Activated CD4-positive, alpha-beta memory T cell treated with anti-CD3 and anti-CD28 coated beads, Interleukin-2, amount 10 ng/mL, durations not matched to agents 7 days and 5 days (primary cell): Measurements from ENCODE around the gene CC2D1A. TPM values are rescaled to one million over a fixed set of nuclear protein-coding genes. Genes with fewer than 3 reads are reported as not detected.
"Not testable (repeated sequence)": the region's sequence is repeated elsewhere in the genome, so short reads cannot be mapped to it uniquely, and the experiment has no call there.

Source experiments
- CTCF ChIA-PET: fragments of 350-600 bp; sonication (Branson Sonifier 250); formaldehyde crosslinking; loops from one replicate; lab custom pipeline; 2021; ENCODE audit warnings: antibody characterized with exemption, inconsistent platforms; lab: Charles Lee
- POLR2A ChIA-PET: fragments of 350-600 bp; sonication (Branson Sonifier 250); formaldehyde crosslinking; loops from one replicate; lab custom pipeline; 2021; ENCODE audit warnings: antibody characterized with exemption; lab: Charles Lee
- DNase-seq: peaks from one replicate; pipeline ENCODE4 v3.0.0-alpha.2; 2020
- H3K27ac Mint-ChIP-seq: one replicate; pipeline ENCODE4 v1.8.0; 2021; ENCODE audit warnings: mild to moderate bottlenecking, mixed read lengths
- H3K27me3 Mint-ChIP-seq: one replicate; pipeline ENCODE4 v1.8.0; 2021; ENCODE audit warnings: mixed read lengths
- H3K36me3 Mint-ChIP-seq: one replicate; pipeline ENCODE4 v1.8.0; 2021; ENCODE audit warnings: low read depth, mixed read lengths
- H3K4me1 Mint-ChIP-seq: one replicate; pipeline ENCODE4 v1.8.0; 2021; ENCODE audit warnings: mixed read lengths
- H3K4me3 Mint-ChIP-seq: one replicate; pipeline ENCODE4 v1.8.0; 2021; ENCODE audit warnings: mild to moderate bottlenecking, mixed read lengths
- H3K9me3 Mint-ChIP-seq: one replicate; pipeline ENCODE4 v1.8.0; 2021; ENCODE audit warnings: mixed read lengths
- total RNA-seq, 2 experiments: library from RNA; stranded (reverse); gene quantifications; one replicate each; pipeline ENCODE4 v1.2.3, GENCODE V29; 2021

Gene CC2D1A
- total RNA-seq, 2 experiments from 2014 or later = 30.6 to 32.7 TPM

DNA sequence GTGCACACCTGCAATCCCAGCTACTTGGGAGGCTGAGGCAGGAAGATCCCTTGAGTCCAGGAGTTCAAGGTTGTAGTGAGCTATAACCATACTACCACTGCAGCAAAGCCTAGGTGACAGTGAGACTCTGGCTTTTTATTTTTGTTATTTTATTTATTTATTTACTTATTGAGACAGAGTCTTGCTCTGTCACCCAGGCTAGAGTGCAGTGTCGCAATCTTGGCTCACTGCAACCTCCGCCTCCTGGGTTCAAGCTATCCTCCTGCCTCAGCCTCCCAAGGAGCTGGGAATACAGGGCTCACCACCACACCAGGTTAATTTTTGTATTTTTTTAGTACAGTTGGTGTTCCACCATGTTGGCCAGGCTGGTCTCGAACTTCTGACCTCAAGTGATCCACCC, 67.5 kb downstream of the CC2D1A start:
- peaks cover 13% of the 10 kb centered on the region for H3K36me3 Mint-ChIP-seq
- H3K27me3 Mint-ChIP-seq = not testable (repeated sequence)

GRCh38 chr19:13974073-13974472, 68.1 kb downstream of the CC2D1A start:
- ChIA-PET POLR2A (interaction anchor here (1.3 kb wide), 1 partner anchor 22 kb away, joined by 3 read pairs; the partner anchor contains the start of gene DCAF15), CTCF (no interaction called here)
- Mint-ChIP-seq H3K9me3 (no peaks in the 10 kb centered on the region), H3K36me3 (peaks cover 8% of the 10 kb centered on the region), H3K27me3 (no peaks in the 10 kb centered on the region), H3K4me1 (peaks cover 6% of the 10 kb centered on the region), H3K27ac (no peak overlapping the region), H3K4me3 (no peak overlapping the region)
- DNase-seq = peak; percentile 28

More for the DNA sequence above, 67.5 kb downstream of the CC2D1A start:
- not testable (repeated sequence) for H3K4me1 Mint-ChIP-seq, H3K27ac Mint-ChIP-seq, H3K4me3 Mint-ChIP-seq, H3K9me3 Mint-ChIP-seq, DNase-seq
- ChIA-PET CTCF (interaction anchor here (0.7 kb wide), 1 partner anchor 503 kb away, joined by 3 read pairs; no protein-coding TSS in a partner anchor), POLR2A (interaction anchor here (1.3 kb wide), 1 partner anchor 22 kb away, joined by 3 read pairs; the partner anchor contains the start of gene DCAF15)

GRCh38 chr19:13975870-13976269, 69.9 kb downstream of the CC2D1A start:
- Mint-ChIP-seq H3K4me1 (peaks cover 13% of the 10 kb centered on the region), H3K4me3 (no peak overlapping the region), H3K27me3 (no peaks in the 10 kb centered on the region), H3K9me3 (no peaks in the 10 kb centered on the region), H3K27ac (no peak overlapping the region), H3K36me3 (peaks cover 7% of the 10 kb centered on the region)
- POLR2A ChIA-PET = no interaction called here
- no peak for DNase-seq
- CTCF ChIA-PET = no interaction called here

- H3K9me3 Mint-ChIP-seq = no peaks in the 10 kb centered on the region
- peaks cover 19% of the 10 kb centered on the region for H3K4me1 Mint-ChIP-seq
- H3K4me3 Mint-ChIP-seq = no peak overlapping the region
- H3K27ac Mint-ChIP-seq = no peak overlapping the region
- ChIA-PET CTCF (interaction anchor here (0.6 kb wide), 1 partner anchor 65 kb away, joined by 3 read pairs; no protein-coding TSS in a partner anchor), POLR2A (no interaction called here)
- DNase-seq = no peak
- H3K36me3 Mint-ChIP-seq = peaks cover 7% of the 10 kb centered on the region
- no peaks in the 10 kb centered on the region for H3K27me3 Mint-ChIP-seq
Observed at GRCh38 chr19:13976446-13976845, 70.4 kb downstream of the CC2D1A start.

DNA sequence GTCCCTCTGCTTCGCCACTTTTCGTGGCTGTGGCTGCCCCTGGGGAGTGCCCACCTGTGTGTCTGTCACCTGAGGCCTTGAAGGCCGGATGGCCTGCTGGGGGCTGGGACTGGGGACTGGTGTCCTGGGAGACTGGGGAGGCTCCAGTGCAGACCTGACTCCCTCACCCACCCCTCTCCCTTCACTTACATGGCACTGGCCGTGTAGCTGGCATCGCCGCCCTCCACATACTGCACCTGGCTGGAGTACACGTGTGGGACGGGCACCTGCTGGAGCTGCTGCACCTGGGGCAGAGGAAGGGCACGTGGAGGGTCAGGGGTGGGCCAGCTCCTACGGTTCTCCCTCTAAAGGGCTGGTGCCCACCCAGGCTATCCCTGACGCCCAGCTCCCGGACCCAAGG, 71.8 kb downstream of the CC2D1A start:
- no peaks in the 10 kb centered on the region for H3K9me3 Mint-ChIP-seq
- ChIA-PET POLR2A (interaction anchor here (0.5 to 1.5 kb wide), 4 partner anchors 8 to 54 kb away, joined by 3 to 4 read pairs (median 4); no protein-coding TSS in a partner anchor), CTCF (no interaction called here)
- no peak overlapping the region for H3K4me3 Mint-ChIP-seq
- no peak for DNase-seq
- H3K27ac Mint-ChIP-seq = no peak overlapping the region
- peaks cover 9% of the 10 kb centered on the region for H3K36me3 Mint-ChIP-seq
- H3K27me3 Mint-ChIP-seq = no peaks in the 10 kb centered on the region
- H3K4me1 Mint-ChIP-seq = peaks cover 30% of the 10 kb centered on the region

DNA sequence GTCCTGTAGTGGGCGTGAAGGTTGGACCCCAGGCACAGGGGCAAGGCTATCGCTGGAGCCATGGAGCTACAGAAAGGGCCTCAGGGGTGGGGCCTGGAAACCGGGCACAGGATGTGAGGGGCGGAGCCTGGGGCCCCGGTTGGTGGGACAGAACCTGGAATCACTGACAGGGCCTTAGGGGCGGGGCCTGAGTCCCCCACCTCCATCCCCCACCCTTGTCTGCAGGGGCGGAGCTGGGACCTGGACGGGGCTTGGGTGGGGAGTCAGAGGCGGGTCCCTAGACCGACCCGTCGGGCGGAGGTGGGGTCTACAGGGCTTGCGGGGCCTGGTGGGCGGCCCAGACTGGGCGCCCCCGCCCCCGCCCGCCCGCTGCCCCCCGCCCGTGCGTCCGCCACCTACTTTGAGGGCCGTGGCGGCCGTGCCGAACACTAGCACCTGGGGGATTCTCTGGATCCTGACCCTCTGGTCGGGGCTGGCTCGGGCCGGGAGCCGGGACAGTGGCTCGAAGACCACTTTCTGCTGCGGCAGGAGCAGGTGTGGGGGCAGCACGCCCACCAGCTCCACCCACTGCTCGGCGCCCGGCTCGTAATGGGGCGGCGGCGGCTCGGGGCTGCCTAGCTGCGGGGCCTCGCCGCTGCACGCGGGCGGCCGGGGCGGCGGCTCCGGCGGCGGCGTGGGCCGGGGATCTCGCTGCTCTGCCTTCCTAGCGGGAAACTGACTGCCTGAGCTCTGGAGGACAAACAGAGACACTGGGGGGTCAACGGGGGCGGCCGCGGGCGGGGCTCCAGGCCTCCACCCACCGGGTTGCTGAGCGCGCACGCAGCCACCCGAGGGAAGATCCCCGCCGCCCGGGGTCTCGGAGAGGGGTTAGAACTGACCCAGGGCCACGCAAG, 72.6 kb downstream of the CC2D1A start:
- DNase-seq = no peak
- Mint-ChIP-seq H3K27me3 (no peaks in the 10 kb centered on the region), H3K4me1 (peaks cover 36% of the 10 kb centered on the region), H3K36me3 (peaks cover 10% of the 10 kb centered on the region), H3K9me3 (no peaks in the 10 kb centered on the region), H3K4me3 (no peak overlapping the region), H3K27ac (no peak overlapping the region)
- ChIA-PET CTCF (no interaction called here), POLR2A (interaction anchor here (1.2 to 1.5 kb wide), 3 partner anchors 7 to 54 kb away, joined by 3 to 4 read pairs (median 4); no protein-coding TSS in a partner anchor)

GRCh38 chr19:13979244-13979615, 73.2 kb downstream of the CC2D1A start:
- Mint-ChIP-seq H3K4me3 (no peak overlapping the region), H3K9me3 (no peaks in the 10 kb centered on the region), H3K36me3 (peaks cover 6% of the 10 kb centered on the region), H3K4me1 (peaks cover 35% of the 10 kb centered on the region), H3K27me3 (no peaks in the 10 kb centered on the region), H3K27ac (no peak overlapping the region)
- DNase-seq = no peak
- POLR2A ChIA-PET = no interaction called here
- CTCF ChIA-PET = no interaction called here

DNA sequence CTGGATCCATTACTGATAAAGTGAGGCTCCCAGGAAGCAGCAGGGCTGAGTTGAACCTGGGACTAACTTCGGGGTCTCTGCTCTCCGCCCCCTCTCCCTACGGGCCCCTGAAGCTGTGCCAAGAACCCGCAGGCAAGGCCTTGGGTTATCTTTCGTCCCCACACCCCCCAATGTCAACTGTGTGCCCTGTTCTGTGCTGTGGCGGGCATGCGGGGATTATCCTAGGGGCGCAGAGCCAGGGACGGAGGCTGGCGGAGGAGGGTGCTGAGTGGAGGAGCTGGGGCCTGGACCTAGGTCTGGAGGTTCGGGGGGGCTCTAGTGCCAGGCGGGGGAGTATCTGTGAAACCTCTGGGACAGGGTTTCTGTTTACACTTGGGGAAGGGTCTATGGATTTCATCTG, 73.7 kb downstream of the CC2D1A start:
- no peak overlapping the region for H3K27ac Mint-ChIP-seq
- H3K9me3 Mint-ChIP-seq = no peaks in the 10 kb centered on the region
- H3K36me3 Mint-ChIP-seq = peaks cover 4% of the 10 kb centered on the region
- H3K27me3 Mint-ChIP-seq = no peaks in the 10 kb centered on the region
- H3K4me3 Mint-ChIP-seq = no peak overlapping the region
- no peak for DNase-seq
- H3K4me1 Mint-ChIP-seq = peaks cover 35% of the 10 kb centered on the region
- POLR2A ChIA-PET = no interaction called here
- CTCF ChIA-PET = no interaction called here

GRCh38 chr19:13980340-13980739, 74.3 kb downstream of the CC2D1A start:
- no peak for DNase-seq
- Mint-ChIP-seq H3K27ac (no peak overlapping the region), H3K4me3 (no peak overlapping the region), H3K36me3 (peaks cover 4% of the 10 kb centered on the region), H3K27me3 (no peaks in the 10 kb centered on the region), H3K9me3 (no peaks in the 10 kb centered on the region), H3K4me1 (peaks cover 40% of the 10 kb centered on the region)
- POLR2A ChIA-PET = no interaction called here
- CTCF ChIA-PET = no interaction called here

Other genes with a start within 250 kb of the CC2D1A start
- gene MRI1, start 141.7 kb upstream of the CC2D1A start, total RNA-seq = 10 to 100 TPM; 22.4 to 22.7 TPM
- gene C19orf53, start 131.7 kb upstream of the CC2D1A start, total RNA-seq = 10 to 100 TPM; 79.4 to 83.7 TPM
- gene ZSWIM4, start 110.8 kb upstream of the CC2D1A start, total RNA-seq = 10 to 100 TPM; 10.1 to 10.4 TPM
- under 1 TPM; 0.65 to 0.95 TPM for gene NANOS3, start 29.1 kb upstream of the CC2D1A start, total RNA-seq
- gene BRME1, start 84 bp upstream of the CC2D1A start, total RNA-seq = 1 to 10 TPM; 3.8 to 4.4 TPM
- under 1 TPM; 0.35 to 0.48 TPM for gene PODNL1, start 32.2 kb downstream of the CC2D1A start, total RNA-seq
- gene DCAF15, start 46.3 kb downstream of the CC2D1A start, total RNA-seq = 10 to 100 TPM; 76.2 to 78.4 TPM
- gene RFX1, start 100.1 kb downstream of the CC2D1A start, total RNA-seq = 10 to 100 TPM; 16.8 to 18.6 TPM
- gene RLN3, start 121.9 kb downstream of the CC2D1A start, total RNA-seq = not detected
- 10 to 100 TPM; 55.5 to 58.1 TPM for gene IL27RA, start 125.6 kb downstream of the CC2D1A start, total RNA-seq
- not detected for gene PALM3, start 155.9 kb downstream of the CC2D1A start, total RNA-seq
- 1 to 10 TPM; 3.2 to 3.5 TPM for gene MISP3, start 166.6 kb downstream of the CC2D1A start, total RNA-seq
- gene C19orf67, start 179.6 kb downstream of the CC2D1A start, total RNA-seq = under 1 TPM in 1 of 2 experiments, not detected in 1; 0.35 TPM
- gene SAMD1, start 184.6 kb downstream of the CC2D1A start, total RNA-seq = 10 to 100 TPM; 63.4 to 64.6 TPM
- gene PRKACA, start 211.6 kb downstream of the CC2D1A start, total RNA-seq = 10 to 100 TPM; 48.1 to 49.8 TPM
- 10 to 100 TPM; 93.5 to 94.8 TPM for gene ASF1B, start 230.4 kb downstream of the CC2D1A start, total RNA-seq